ENCODE results near the gene BCAN.

DNA sequence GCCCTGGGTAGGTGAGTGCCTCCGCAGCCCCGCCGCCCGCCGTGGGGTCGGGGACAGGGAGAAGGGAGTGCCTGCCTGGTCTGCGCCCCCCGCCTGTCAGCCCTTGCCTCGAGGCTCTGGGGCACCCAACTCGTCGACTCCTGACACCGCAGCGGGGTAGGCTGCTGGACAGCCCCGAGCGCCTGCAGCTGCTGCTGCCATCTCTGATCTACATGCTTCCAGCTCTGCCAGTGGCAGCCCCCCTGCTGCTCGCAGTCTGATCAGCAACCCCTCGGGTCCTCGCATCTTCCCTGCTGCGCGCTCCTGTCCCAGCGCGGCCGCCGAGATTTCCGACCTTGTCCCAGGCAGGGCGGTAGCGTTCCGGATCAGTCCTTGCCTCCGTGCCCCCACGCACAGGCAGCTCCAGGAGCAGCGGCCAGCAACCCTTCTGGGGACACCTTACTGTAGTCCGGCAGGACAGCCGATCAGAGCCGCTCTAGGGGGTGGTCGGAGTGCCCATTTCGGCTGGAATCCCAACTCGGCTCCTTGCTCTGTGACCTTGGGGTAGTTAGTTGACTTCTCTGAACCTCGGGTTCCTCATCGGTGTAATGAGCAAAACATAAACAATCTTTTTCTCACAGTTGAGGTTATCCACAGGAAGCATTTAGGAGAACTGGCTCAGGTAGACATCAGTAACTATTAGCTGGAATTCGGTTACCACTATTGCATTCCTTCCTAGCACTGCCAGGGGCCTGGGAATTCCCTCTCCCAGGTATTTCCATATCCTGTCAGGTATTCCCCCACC lies 540 bp downstream of the BCAN start:
- TF ChIP-seq, protein P1, sequence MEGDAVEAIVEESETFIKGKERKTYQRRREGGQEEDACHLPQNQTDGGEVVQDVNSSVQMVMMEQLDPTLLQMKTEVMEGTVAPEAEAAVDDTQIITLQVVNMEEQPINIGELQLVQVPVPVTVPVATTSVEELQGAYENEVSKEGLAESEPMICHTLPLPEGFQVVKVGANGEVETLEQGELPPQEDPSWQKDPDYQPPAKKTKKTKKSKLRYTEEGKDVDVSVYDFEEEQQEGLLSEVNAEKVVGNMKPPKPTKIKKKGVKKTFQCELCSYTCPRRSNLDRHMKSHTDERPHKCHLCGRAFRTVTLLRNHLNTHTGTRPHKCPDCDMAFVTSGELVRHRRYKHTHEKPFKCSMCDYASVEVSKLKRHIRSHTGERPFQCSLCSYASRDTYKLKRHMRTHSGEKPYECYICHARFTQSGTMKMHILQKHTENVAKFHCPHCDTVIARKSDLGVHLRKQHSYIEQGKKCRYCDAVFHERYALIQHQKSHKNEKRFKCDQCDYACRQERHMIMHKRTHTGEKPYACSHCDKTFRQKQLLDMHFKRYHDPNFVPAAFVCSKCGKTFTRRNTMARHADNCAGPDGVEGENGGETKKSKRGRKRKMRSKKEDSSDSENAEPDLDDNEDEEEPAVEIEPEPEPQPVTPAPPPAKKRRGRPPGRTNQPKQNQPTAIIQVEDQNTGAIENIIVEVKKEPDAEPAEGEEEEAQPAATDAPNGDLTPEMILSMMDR (conservative IDR thresholded peaks at IDR 0.05), result no peak
- no peak for TF ChIP-seq EZH2 (IDR thresholded peaks at IDR 0.05; ENCODE audit: low read depth)
